PC-3 (cell line): ENCODE data around the gene LDLRAD1.

Experiments
- EZH2 ChIP-seq: fragments of 300-600 bp; sonication (generic); IDR thresholded peaks from one replicate; pipeline ENCODE4 v1.6.1; 2017; ENCODE audit warnings: antibody characterized with exemption, mild to moderate bottlenecking, low read length; ENCODE audit not compliant: unreplicated experiment
- EZH2phosphoT487 ChIP-seq: fragments of 300-600 bp; sonication (generic); IDR thresholded peaks from 2 replicates; pipeline ENCODE4 v1.6.1; 2018; ENCODE audit warnings: mild to moderate bottlenecking, antibody characterized with exemption, low read length, borderline replicate concordance
- TF ChIP-seq, protein P1 (sequence below): fragments of 300-600 bp; sonication (generic); conservative IDR thresholded peaks from 2 replicates; pipeline ENCODE4 v1.5.1; 2017; ENCODE audit warnings: antibody characterized with exemption, low read depth, mild to moderate bottlenecking, low read length

- TF ChIP-seq, protein P1, sequence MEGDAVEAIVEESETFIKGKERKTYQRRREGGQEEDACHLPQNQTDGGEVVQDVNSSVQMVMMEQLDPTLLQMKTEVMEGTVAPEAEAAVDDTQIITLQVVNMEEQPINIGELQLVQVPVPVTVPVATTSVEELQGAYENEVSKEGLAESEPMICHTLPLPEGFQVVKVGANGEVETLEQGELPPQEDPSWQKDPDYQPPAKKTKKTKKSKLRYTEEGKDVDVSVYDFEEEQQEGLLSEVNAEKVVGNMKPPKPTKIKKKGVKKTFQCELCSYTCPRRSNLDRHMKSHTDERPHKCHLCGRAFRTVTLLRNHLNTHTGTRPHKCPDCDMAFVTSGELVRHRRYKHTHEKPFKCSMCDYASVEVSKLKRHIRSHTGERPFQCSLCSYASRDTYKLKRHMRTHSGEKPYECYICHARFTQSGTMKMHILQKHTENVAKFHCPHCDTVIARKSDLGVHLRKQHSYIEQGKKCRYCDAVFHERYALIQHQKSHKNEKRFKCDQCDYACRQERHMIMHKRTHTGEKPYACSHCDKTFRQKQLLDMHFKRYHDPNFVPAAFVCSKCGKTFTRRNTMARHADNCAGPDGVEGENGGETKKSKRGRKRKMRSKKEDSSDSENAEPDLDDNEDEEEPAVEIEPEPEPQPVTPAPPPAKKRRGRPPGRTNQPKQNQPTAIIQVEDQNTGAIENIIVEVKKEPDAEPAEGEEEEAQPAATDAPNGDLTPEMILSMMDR, result no peak
- TF ChIP-seq EZH2, result no peak
- no peak for TF ChIP-seq EZH2phosphoT487
These were observed 36.8 kb downstream of the LDLRAD1 start for GRCh38 chr1:53981220-53981619.
